ENCODE measurements around the gene AFMID. TPM values are rescaled to one million over a fixed set of nuclear protein-coding genes. Genes with fewer than 3 reads are reported as not detected.

The AFMID gene
- total RNA-seq, 6 donors from 2014 or later = 30.5 to 265 (median 44.2) TPM

DNA sequence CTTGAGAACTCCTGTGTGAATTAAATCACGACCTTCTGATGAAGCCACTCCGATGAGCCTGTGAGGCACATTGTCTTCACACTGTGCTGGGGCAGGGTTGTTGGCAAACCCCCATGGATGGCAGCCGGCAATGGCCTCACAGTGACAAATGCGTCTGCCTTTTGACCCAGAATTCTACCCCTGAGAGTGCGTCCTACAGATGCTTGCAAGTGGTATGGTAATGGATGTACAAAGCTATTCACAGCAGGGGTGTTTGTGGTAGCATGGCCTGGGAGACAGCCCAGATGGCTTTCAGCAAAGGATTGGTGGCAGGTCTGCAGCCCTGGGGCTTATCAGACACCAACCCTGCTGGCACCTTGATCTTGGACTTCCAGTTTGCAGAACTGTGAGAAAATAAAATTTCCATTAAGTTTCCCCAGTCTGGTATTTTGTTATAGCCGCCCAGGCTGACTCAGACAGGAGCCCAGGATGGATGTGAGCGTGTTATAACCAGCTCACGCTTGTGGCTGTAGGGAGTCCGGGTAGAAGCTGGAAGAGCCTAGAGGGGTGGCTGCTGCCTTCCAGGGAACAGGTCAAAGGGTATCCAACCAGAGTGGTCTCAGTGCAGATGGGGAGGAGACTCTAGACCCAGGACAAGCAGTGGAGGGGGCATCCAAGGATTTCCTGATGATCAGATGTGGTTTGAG lies 10.1 kb downstream of the AFMID start:
- Histone ChIP-seq H3K9me3 (no peaks in the 10 kb centered on the region), H3K27me3 (no peaks in the 10 kb centered on the region), H3K4me3 (no peak overlapping the region), H3K4me1 (peaks cover 3 to 9% (median 4%) of the 10 kb centered on the region in 4 donors), H3K36me3 (peaks cover 0 to 53% (median 22%) of the 10 kb centered on the region in 4 donors), H3K27ac (peak overlapping the region; percentile 81 to 90 (median 87))
- no peak for DNase-seq
- WGBS, 2 donors = 83 to 93% methylated on average over 7 to 9 of the region's 9 CpGs
- ATAC-seq (ENCODE audit: low FRiP score in 2 of 2) = no peak
- TF ChIP-seq POLR2AphosphoS5 (IDR thresholded peaks at IDR 0.05) (no peak), POLR2A (IDR thresholded peaks at IDR 0.05) (no peak), EP300 (IDR thresholded peaks at IDR 0.05) (no peak)
- TF ChIP-seq, protein P1, sequence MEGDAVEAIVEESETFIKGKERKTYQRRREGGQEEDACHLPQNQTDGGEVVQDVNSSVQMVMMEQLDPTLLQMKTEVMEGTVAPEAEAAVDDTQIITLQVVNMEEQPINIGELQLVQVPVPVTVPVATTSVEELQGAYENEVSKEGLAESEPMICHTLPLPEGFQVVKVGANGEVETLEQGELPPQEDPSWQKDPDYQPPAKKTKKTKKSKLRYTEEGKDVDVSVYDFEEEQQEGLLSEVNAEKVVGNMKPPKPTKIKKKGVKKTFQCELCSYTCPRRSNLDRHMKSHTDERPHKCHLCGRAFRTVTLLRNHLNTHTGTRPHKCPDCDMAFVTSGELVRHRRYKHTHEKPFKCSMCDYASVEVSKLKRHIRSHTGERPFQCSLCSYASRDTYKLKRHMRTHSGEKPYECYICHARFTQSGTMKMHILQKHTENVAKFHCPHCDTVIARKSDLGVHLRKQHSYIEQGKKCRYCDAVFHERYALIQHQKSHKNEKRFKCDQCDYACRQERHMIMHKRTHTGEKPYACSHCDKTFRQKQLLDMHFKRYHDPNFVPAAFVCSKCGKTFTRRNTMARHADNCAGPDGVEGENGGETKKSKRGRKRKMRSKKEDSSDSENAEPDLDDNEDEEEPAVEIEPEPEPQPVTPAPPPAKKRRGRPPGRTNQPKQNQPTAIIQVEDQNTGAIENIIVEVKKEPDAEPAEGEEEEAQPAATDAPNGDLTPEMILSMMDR (IDR thresholded peaks at IDR 0.05) = no peak

DNA sequence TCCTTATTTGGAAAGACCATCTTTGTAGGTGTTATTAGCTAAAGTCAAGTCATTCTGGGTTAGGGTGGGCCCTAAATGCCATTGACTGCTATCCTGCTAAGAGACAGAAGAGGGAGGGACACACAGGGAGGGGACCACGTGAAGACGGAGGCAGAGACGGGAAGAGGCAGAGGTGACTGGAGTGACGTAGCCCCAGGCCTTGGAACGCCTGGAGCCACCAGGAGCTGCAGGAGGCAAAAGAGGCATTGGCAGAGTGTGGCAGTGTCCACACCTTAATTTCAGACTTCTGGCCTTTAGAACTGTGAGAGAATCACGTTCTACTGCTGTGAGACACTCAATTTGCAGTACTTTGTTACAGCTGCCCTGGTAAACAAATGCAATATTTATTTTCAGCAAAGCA lies 13.3 kb downstream of the AFMID start:
- H3K27ac ChIP-seq = peak overlapping the region in 3 of 4 donors; percentile 86 to 90 (median 88)

DNA sequence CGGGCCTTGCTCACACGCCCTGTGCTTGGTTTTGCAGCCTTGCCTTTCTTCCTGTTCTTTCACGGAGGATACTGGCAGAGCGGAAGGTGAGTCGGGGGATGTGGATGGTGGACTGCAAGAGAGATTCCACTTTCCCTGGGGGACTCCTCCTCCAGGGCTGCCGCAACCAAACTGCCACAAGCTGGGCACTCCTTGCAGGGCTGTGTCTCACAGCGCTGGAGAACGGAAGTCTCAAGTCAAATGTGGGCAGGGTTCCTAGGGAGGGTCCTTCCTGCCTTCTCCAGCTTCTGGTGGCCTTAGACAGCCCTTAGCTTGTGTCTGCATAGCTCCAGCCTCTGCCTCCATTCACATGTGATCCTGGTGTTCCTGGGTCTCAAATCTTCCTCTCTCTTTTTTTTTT lies 15.5 kb downstream of the AFMID start:
- Histone ChIP-seq H3K4me3 (no peak overlapping the region), H3K36me3 (peaks cover 0 to 32% (median 5%) of the 10 kb centered on the region in 4 donors), H3K4me1 (peaks cover 3 to 12% (median 8%) of the 10 kb centered on the region in 4 donors), H3K27ac (peak overlapping the region in 3 of 4 donors; percentile 60 to 69 (median 67)), H3K27me3 (no peaks in the 10 kb centered on the region), H3K9me3 (no peaks in the 10 kb centered on the region)
- 63 to 69% methylated on average over 7 of the region's 8 CpGs for WGBS, 2 donors
- ATAC-seq (ENCODE audit: low FRiP score in 2 of 2) = no peak
- no peak for TF ChIP-seq POLR2AphosphoS5 (IDR thresholded peaks at IDR 0.05)
- TF ChIP-seq, protein P1 (IDR thresholded peaks at IDR 0.05) = no peak
- no peak for TF ChIP-seq EP300 (IDR thresholded peaks at IDR 0.05)
- no peak for TF ChIP-seq POLR2A (IDR thresholded peaks at IDR 0.05)
- DNase-seq = no peak

More for the DNA sequence above, 13.3 kb downstream of the AFMID start:
- peaks cover 3 to 12% (median 6%) of the 10 kb centered on the region in 4 donors for H3K4me1 ChIP-seq
- peaks cover 0 to 47% (median 16%) of the 10 kb centered on the region in 4 donors for H3K36me3 ChIP-seq
- no peaks in the 10 kb centered on the region for H3K9me3 ChIP-seq
- TF ChIP-seq, protein P1 (IDR thresholded peaks at IDR 0.05) = no peak
- TF ChIP-seq EP300 (IDR thresholded peaks at IDR 0.05) (no peak), POLR2A (IDR thresholded peaks at IDR 0.05) (no peak), POLR2AphosphoS5 (IDR thresholded peaks at IDR 0.05) (no peak)
- ATAC-seq (ENCODE audit: low FRiP score in 2 of 2) (no peak), DNase-seq (no peak)
- no peaks in the 10 kb centered on the region for H3K27me3 ChIP-seq
- no peak overlapping the region for H3K4me3 ChIP-seq
- WGBS, 2 donors = 89 to 91% methylated on average over 6 of the region's 6 CpGs

DNA sequence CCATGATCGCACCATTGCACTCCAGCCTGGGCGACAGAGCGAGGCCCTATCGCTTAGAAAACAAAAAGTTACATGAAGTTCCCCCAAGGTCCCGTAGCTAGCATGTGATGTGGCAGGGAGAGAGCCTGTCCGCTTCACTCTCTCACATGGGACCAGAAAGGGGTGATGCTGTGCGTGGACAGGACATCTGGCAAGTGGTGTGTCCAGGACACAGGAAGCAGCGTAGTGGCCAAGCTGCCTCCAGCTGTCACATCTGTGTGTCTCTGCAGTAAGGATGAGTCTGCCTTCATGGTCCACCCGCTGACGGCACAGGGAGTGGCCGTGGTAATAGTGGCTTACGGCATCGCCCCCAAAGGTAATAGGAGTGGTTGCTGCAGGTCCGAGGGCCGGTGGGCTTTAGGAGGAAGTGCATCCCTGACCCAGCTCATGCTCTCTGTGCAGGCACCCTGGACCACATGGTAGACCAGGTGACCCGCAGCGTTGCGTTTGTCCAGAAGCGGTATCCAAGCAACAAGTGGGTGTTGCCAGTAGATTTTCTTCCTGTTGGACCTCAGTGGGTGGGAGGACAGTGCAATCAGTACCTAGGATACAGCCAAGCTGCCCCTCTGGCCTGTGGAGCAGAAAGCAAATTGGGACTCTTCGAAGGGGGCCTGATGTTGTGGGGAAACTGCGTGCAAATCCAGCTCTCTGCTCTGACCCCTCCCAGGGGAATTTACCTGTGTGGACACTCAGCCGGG lies 17.4 kb downstream of the AFMID start:
- H3K27ac ChIP-seq = peak overlapping the region in 1 of 4 donors; percentile 34
- DNase-seq (no peak), ATAC-seq (ENCODE audit: low FRiP score in 2 of 2) (peak in 1 of 2 donors; percentile 10)
- H3K4me3 ChIP-seq = no peak overlapping the region
- H3K27me3 ChIP-seq = no peaks in the 10 kb centered on the region
- TF ChIP-seq POLR2AphosphoS5 (IDR thresholded peaks at IDR 0.05) (no peak), EP300 (IDR thresholded peaks at IDR 0.05) (no peak), POLR2A (IDR thresholded peaks at IDR 0.05) (no peak)
- TF ChIP-seq, protein P1 (IDR thresholded peaks at IDR 0.05) = no peak
- no peaks in the 10 kb centered on the region for H3K9me3 ChIP-seq
- 93 to 94% methylated on average over 15 to 22 of the region's 22 CpGs for WGBS, 2 donors
- H3K4me1 ChIP-seq = peaks cover 2 to 10% (median 5%) of the 10 kb centered on the region in 4 donors
- H3K36me3 ChIP-seq = peaks cover 0 to 29% (median 4%) of the 10 kb centered on the region in 4 donors

Data from upper lobe of left lung (tissue), 6 donors.